GM18870 (cell line): ENCODE data around the gene BTN2A1.
A peak's percentile ranks its signal among the peaks of the same experiment; 100 is the strongest.
"Not testable (repeated sequence)": the region's sequence is repeated elsewhere in the genome, so short reads cannot be mapped to it uniquely, and the experiment has no call there.

Source experiments
- ATAC-seq: cut with Tn5 transposase; IDR thresholded peaks from one replicate; pipeline ENCODE4 v1.9.1; 2021; ENCODE audit warnings: moderate library complexity; ENCODE audit not compliant: unreplicated experiment

The BTN2A1 gene

GRCh38 chr6:26432627-26433201, 25.0 kb upstream of the BTN2A1 start:
- ATAC-seq, result no peak

GRCh38 chr6:26433680-26434079, 24.1 kb upstream of the BTN2A1 start:
- not testable (repeated sequence) for ATAC-seq

- ATAC-seq, result no peak
These were observed 21.7 kb upstream of the BTN2A1 start for GRCh38 chr6:26436018-26436417.

- ATAC-seq, result no peak
These were observed 20.2 kb upstream of the BTN2A1 start for GRCh38 chr6:26437550-26437949.

GRCh38 chr6:26438000-26438399, 19.8 kb upstream of the BTN2A1 start:
- no peak for ATAC-seq

GRCh38 chr6:26439151-26440125, 18.3 kb upstream of the BTN2A1 start:
- ATAC-seq, result no peak

GRCh38 chr6:26440977-26441358, 16.8 kb upstream of the BTN2A1 start:
- no peak for ATAC-seq

GRCh38 chr6:26441977-26442376, 15.8 kb upstream of the BTN2A1 start:
- ATAC-seq, result no peak

GRCh38 chr6:26445934-26446667, 11.7 kb upstream of the BTN2A1 start:
- peak; percentile 61 for ATAC-seq

- ATAC-seq, result no peak
These were observed 10.5 kb upstream of the BTN2A1 start for GRCh38 chr6:26447257-26447656.

- ATAC-seq, result no peak
These were observed 7.5 kb upstream of the BTN2A1 start for GRCh38 chr6:26450240-26450639.

GRCh38 chr6:26452631-26453235, 5.0 kb upstream of the BTN2A1 start:
- no peak for ATAC-seq

GRCh38 chr6:26454631-26455030, 3.1 kb upstream of the BTN2A1 start:
- no peak for ATAC-seq

GRCh38 chr6:26455357-26455970, 2.3 kb upstream of the BTN2A1 start:
- no peak for ATAC-seq

- ATAC-seq, result no peak
These were observed 420 bp upstream of the BTN2A1 start for GRCh38 chr6:26457264-26457805.

- ATAC-seq, result no peak
These were observed 1.5 kb downstream of the BTN2A1 start for GRCh38 chr6:26459023-26459810.

- not testable (repeated sequence) for ATAC-seq
These were observed 3.6 kb downstream of the BTN2A1 start for GRCh38 chr6:26461353-26461752.

GRCh38 chr6:26464014-26464413, 6.3 kb downstream of the BTN2A1 start:
- no peak for ATAC-seq

GRCh38 chr6:26464416-26465131, 6.8 kb downstream of the BTN2A1 start:
- no peak for ATAC-seq
